Stimulated activated CD8-positive, alpha-beta memory T cell treated with anti-CD3 and anti-CD28 coated beads, Interleukin-4, amount 100 ng/mL, for 48 hours (primary cell): Measurements from ENCODE around the gene CASTOR1.

Experiments used
- DNase-seq: peaks from one replicate; pipeline ENCODE4 v3.0.0-alpha.2; 2020

CASTOR1 gene

GRCh38 chr22:30297991-30298701, 8.8 kb upstream of the CASTOR1 start:
- DNase-seq: no peak

- no peak for DNase-seq
These were observed 8.1 kb upstream of the CASTOR1 start for GRCh38 chr22:30297276-30297990.

- no peak for DNase-seq
These were observed 7.5 kb upstream of the CASTOR1 start for GRCh38 chr22:30296833-30297232.

GRCh38 chr22:30296324-30296723, 7.0 kb upstream of the CASTOR1 start:
- no peak for DNase-seq

- no peak for DNase-seq
These were observed 6.3 kb upstream of the CASTOR1 start for GRCh38 chr22:30295576-30295975.

- DNase-seq: no peak
These were observed 5.5 kb upstream of the CASTOR1 start for GRCh38 chr22:30294830-30295229.

GRCh38 chr22:30294066-30294465, 4.8 kb upstream of the CASTOR1 start:
- no peak for DNase-seq

- DNase-seq: no peak
These were observed 3.7 kb upstream of the CASTOR1 start for GRCh38 chr22:30293026-30293425.

GRCh38 chr22:30292069-30292970, 3.0 kb upstream of the CASTOR1 start:
- no peak for DNase-seq

- DNase-seq: no peak
These were observed 2.0 kb upstream of the CASTOR1 start for GRCh38 chr22:30291058-30291892.

- DNase-seq: no peak
These were observed 1.2 kb upstream of the CASTOR1 start for GRCh38 chr22:30290342-30291057.

GRCh38 chr22:30289980-30290313, 642 bp upstream of the CASTOR1 start:
- DNase-seq: no peak

GRCh38 chr22:30288419-30289140, 725 bp downstream of the CASTOR1 start:
- no peak for DNase-seq

GRCh38 chr22:30287648-30288418, 1.5 kb downstream of the CASTOR1 start:
- peak; percentile 95 for DNase-seq

- DNase-seq: peak; percentile 95
These were observed 2.3 kb downstream of the CASTOR1 start for GRCh38 chr22:30286813-30287647.

- no peak for DNase-seq
These were observed 3.0 kb downstream of the CASTOR1 start for GRCh38 chr22:30286331-30286730.

- DNase-seq: no peak
These were observed 3.5 kb downstream of the CASTOR1 start for GRCh38 chr22:30285846-30286200.

GRCh38 chr22:30285176-30285845, 4.0 kb downstream of the CASTOR1 start:
- DNase-seq: no peak

GRCh38 chr22:30284666-30285065, 4.6 kb downstream of the CASTOR1 start:
- DNase-seq: no peak
